Neural cell (in vitro differentiated cells): ENCODE results near the gene DNAJC10.

Source experiments
- CTCF ChIP-seq: fragments of 450-650 bp; IDR thresholded peaks from 2 replicates; pipeline ENCODE4 v1.5.1; 2014; ENCODE audit warnings: antibody characterized with exemption, mild to moderate bottlenecking, moderate library complexity; ENCODE audit not compliant: poor library complexity, severe bottlenecking
- EZH2 ChIP-seq: fragments of 200-600, 300-800 bp; shearing (Covaris generic), sonication (generic); IDR thresholded peaks from 2 replicates; pipeline ENCODE4 v1.6.1; 2014; ENCODE audit warnings: antibody characterized with exemption, low read length, borderline replicate concordance, mild to moderate bottlenecking; ENCODE audit not compliant: insufficient read depth, poor library complexity, severe bottlenecking
- MXI1 ChIP-seq: fragments of 450-650 bp; conservative IDR thresholded peaks from 2 replicates; pipeline ENCODE4 v1.6.1; 2014; ENCODE audit warnings: antibody characterized with exemption, mild to moderate bottlenecking; ENCODE audit not compliant: poor library complexity, severe bottlenecking
- POLR2AphosphoS5 ChIP-seq: IDR thresholded peaks from 2 replicates; pipeline ENCODE4 v1.6.1; 2012
- REST ChIP-seq: IDR thresholded peaks from 2 replicates; pipeline ENCODE4 v1.6.1; 2012; ENCODE audit warnings: borderline replicate concordance
- SMC3 ChIP-seq: fragments of 450-650 bp; conservative IDR thresholded peaks from 2 replicates; pipeline ENCODE4 v1.6.1; 2014; ENCODE audit warnings: antibody characterized with exemption, mild to moderate bottlenecking, moderate library complexity; ENCODE audit not compliant: poor library complexity
- TAF1 ChIP-seq: IDR thresholded peaks from 2 replicates; pipeline ENCODE4 v1.6.1; 2012; ENCODE audit warnings: low read depth

GRCh38 chr2:182818925-182819324 lies 102.9 kb downstream of the DNAJC10 start:
- TF ChIP-seq CTCF (no peak), POLR2AphosphoS5 (no peak), SMC3 (no peak), EZH2 (no peak), TAF1 (no peak), REST (no peak), MXI1 (no peak)
